ENCODE data around the gene ASTN1. TPM values are rescaled to one million over a fixed set of nuclear protein-coding genes. Genes with fewer than 3 reads are reported as not detected.
A peak's percentile ranks its signal among the peaks of the same experiment; 100 is the strongest.

ASTN1 gene
- total and polyA plus RNA-seq, 9 of the 15 experiments (the other 6 are each of a cell fraction or from before 2014, with no cell fraction given) = 0.05 to 0.22 (median 0.18) TPM

DNA sequence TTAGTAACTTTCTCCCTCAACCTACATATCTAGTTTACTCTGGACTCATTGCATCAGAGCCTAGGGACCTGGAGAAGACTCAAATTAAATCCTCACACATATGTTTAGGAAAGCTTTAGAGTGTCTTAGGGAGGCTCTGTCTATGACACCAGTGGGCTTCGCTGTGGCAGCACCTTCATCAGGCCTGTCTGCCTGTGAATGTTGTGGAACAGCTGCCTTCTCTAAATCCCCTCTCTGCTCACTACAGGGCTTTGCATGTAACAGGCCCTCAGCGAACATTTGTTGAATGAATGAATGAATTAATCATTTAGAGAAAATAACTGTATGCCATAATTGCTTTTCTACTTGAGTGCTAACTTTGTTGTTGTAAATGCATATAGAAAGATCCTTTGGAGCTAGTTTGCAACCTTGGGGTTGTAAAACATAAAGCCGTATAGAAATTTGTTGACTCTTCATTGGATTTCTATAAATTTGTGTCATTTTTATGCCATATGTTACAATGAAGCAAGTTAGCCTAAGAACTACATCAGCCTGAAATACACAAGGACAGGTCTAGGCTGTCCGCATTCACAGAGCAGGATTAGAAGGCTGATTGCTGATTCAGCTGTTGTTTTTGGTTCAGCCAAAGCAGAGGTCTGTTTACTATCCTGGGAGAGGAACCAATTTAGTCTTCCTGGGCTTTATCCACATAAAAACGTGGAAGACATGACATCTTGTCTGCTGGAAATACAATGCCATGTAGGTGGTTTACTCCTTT is 238.0 kb downstream of the ASTN1 start:
- 2% methylated on average over 5 of the region's 5 CpGs for WGBS (ENCODE audit: insufficient coverage, low coverage, missing lambda C conversion rate)
- intact Hi-C loops (cut with micrococcal nuclease) = no loop called here
- CTCF ChIA-PET (ENCODE audit: low intra/inter-chr PET ratio) = no interaction called here
- TF ChIP-seq CBFA2T2 (conservative IDR thresholded peaks at IDR 0.05) (no peak), C11orf30 (IDR thresholded peaks at IDR 0.05; ENCODE audit: low read depth) (0 out of 2 replicates have a peak, but pooled peaks have one; percentile 8), TCF7L2 (IDR thresholded peaks at IDR 0.05; ENCODE audit: low read depth, low read length) (no peak), PCBP1 (IDR thresholded peaks at IDR 0.05; ENCODE audit: low read depth, low read length, poor library complexity, severe bottlenecking) (no peak), ZNF316 (IDR thresholded peaks at IDR 0.05) (0 out of 2 replicates have a peak, but pooled peaks have one; percentile 4), HDAC8 (tag; IDR thresholded peaks at IDR 0.05) (no peak), NFRKB (IDR thresholded peaks at IDR 0.05; ENCODE audit: low read depth) (no peak), NRF1 (conservative IDR thresholded peaks at IDR 0.05 in 1 of 2, IDR thresholded peaks at IDR 0.05 in 1 of 2) (no peak)
- TF ChIP-seq, protein P1, sequence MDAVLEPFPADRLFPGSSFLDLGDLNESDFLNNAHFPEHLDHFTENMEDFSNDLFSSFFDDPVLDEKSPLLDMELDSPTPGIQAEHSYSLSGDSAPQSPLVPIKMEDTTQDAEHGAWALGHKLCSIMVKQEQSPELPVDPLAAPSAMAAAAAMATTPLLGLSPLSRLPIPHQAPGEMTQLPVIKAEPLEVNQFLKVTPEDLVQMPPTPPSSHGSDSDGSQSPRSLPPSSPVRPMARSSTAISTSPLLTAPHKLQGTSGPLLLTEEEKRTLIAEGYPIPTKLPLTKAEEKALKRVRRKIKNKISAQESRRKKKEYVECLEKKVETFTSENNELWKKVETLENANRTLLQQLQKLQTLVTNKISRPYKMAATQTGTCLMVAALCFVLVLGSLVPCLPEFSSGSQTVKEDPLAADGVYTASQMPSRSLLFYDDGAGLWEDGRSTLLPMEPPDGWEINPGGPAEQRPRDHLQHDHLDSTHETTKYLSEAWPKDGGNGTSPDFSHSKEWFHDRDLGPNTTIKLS (IDR thresholded peaks at IDR 0.05; ENCODE audit: borderline replicate concordance, low read depth) = no peak
- TF ChIP-seq, protein P2, sequence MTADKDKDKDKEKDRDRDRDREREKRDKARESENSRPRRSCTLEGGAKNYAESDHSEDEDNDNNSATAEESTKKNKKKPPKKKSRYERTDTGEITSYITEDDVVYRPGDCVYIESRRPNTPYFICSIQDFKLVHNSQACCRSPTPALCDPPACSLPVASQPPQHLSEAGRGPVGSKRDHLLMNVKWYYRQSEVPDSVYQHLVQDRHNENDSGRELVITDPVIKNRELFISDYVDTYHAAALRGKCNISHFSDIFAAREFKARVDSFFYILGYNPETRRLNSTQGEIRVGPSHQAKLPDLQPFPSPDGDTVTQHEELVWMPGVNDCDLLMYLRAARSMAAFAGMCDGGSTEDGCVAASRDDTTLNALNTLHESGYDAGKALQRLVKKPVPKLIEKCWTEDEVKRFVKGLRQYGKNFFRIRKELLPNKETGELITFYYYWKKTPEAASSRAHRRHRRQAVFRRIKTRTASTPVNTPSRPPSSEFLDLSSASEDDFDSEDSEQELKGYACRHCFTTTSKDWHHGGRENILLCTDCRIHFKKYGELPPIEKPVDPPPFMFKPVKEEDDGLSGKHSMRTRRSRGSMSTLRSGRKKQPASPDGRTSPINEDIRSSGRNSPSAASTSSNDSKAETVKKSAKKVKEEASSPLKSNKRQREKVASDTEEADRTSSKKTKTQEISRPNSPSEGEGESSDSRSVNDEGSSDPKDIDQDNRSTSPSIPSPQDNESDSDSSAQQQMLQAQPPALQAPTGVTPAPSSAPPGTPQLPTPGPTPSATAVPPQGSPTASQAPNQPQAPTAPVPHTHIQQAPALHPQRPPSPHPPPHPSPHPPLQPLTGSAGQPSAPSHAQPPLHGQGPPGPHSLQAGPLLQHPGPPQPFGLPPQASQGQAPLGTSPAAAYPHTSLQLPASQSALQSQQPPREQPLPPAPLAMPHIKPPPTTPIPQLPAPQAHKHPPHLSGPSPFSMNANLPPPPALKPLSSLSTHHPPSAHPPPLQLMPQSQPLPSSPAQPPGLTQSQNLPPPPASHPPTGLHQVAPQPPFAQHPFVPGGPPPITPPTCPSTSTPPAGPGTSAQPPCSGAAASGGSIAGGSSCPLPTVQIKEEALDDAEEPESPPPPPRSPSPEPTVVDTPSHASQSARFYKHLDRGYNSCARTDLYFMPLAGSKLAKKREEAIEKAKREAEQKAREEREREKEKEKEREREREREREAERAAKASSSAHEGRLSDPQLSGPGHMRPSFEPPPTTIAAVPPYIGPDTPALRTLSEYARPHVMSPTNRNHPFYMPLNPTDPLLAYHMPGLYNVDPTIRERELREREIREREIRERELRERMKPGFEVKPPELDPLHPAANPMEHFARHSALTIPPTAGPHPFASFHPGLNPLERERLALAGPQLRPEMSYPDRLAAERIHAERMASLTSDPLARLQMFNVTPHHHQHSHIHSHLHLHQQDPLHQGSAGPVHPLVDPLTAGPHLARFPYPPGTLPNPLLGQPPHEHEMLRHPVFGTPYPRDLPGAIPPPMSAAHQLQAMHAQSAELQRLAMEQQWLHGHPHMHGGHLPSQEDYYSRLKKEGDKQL (CRISPR knock-in tag; IDR thresholded peaks at IDR 0.05; ENCODE audit: borderline replicate concordance) = no peak
- TF ChIP-seq, protein P3, sequence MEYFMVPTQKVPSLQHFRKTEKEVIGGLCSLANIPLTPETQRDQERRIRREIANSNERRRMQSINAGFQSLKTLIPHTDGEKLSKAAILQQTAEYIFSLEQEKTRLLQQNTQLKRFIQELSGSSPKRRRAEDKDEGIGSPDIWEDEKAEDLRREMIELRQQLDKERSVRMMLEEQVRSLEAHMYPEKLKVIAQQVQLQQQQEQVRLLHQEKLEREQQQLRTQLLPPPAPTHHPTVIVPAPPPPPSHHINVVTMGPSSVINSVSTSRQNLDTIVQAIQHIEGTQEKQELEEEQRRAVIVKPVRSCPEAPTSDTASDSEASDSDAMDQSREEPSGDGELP (CRISPR knock-in tag; IDR thresholded peaks at IDR 0.05; ENCODE audit: borderline replicate concordance) = no peak

More for the DNA sequence above, 238.0 kb downstream of the ASTN1 start:
- no peaks in the 10 kb centered on the region for H3K36me3 ChIP-seq (ENCODE audit: control insufficient read depth, insufficient read depth, low read length)
- H2AFZ ChIP-seq (ENCODE audit: low read depth, low read length) = no peak overlapping the region
- H3K4me2 ChIP-seq (ENCODE audit: insufficient read depth, low read length) = no peak overlapping the region
- H3K4me1 ChIP-seq (replicated peaks in 1 of 2; ENCODE audit: control insufficient read depth in 2 of 2, insufficient read depth in 2 of 2, low read length in 2 of 2) = no peaks in the 10 kb centered on the region
- no peak overlapping the region for H3K9ac ChIP-seq (ENCODE audit: insufficient read depth in 1 of 2, low read depth in 2 of 2, low read length in 2 of 2)
- POLR2A ChIA-PET = interaction anchor here (1.2 kb wide), 2 partner anchors 8 to 14 kb away, joined by 3 to 4 read pairs; no protein-coding TSS in a partner anchor
- no peaks in the 10 kb centered on the region for H4K20me1 ChIP-seq (replicated peaks; ENCODE audit: control insufficient read depth, insufficient read depth, low read length)
- H3K27me3 ChIP-seq (ENCODE audit: control insufficient read depth in 2 of 2, insufficient read depth in 2 of 2, low read length in 2 of 2) = peaks cover 0 to 7% of the 10 kb centered on the region in 2 experiments; a peak in 2 of 5 replicates
- FAIRE-seq (no peak), DNase-seq (ENCODE audit: extremely low read depth in 1 of 4, low spot score in 3 of 4) (no peak), ATAC-seq (no peak)
- no peak overlapping the region for H3K27ac ChIP-seq (ENCODE audit: extremely low read depth, low read depth, low read length)
- no peaks in the 10 kb centered on the region for H3K9me1 ChIP-seq (ENCODE audit: control insufficient read depth, insufficient read depth, low read length)
- no TSS peak for BruUV-seq (replicated peaks)
- in situ Hi-C loops (cut with MboI) = no loop called here
- no peaks in the 10 kb centered on the region for H3K79me2 ChIP-seq (ENCODE audit: control insufficient read depth, insufficient read depth, low read length)
- no peak overlapping the region for H3K4me3 ChIP-seq
- no peaks in the 10 kb centered on the region for H3K9me3 ChIP-seq (replicated peaks; ENCODE audit: control insufficient read depth, insufficient read depth, low read depth, low read length)

Measured in K562 (cell line).